ENCODE measurements around the gene LRMDA.

LRMDA gene

DNA sequence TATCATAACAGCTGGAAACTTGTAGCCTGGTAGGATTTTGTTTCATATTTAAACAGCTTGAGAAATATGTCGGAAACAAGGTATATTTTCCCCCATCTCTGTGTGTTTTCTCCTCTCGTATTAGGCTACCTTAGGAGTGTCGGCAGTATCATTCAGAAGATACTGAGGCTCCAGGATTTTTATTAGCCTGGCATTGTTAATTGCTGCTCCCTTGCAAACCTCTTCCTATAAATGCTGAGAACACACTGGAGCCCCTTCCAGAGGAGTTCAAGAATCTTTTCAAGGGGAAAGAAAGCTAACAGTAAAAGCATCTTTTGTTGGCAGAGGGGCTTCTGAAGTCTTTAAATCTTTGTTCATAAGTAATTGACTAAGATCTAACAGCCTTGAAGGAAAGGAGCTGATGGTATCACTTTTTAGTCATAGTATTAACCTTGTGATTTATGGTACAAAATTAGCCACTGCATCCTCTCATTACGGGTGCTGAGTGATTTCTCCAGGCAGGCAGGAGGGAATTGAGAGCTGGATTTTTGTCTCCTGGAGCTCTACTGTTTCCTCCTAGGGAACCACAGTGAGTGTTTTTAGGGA lies 998.7 kb downstream of the LRMDA start:
- H2AFZ ChIP-seq (ENCODE audit: low read depth) = no peak overlapping the region
- H4K20me1 ChIP-seq (ENCODE audit: insufficient read depth) = no peaks in the 10 kb centered on the region
- no peak overlapping the region for H3K4me3 ChIP-seq (IDR thresholded peaks at IDR 0.05; ENCODE audit: insufficient read depth, low read depth, low read length)
- no peak overlapping the region for H3K9ac ChIP-seq
- no peaks in the 10 kb centered on the region for H3K79me2 ChIP-seq (ENCODE audit: insufficient read depth, low read depth)
- TF ChIP-seq, protein P1, sequence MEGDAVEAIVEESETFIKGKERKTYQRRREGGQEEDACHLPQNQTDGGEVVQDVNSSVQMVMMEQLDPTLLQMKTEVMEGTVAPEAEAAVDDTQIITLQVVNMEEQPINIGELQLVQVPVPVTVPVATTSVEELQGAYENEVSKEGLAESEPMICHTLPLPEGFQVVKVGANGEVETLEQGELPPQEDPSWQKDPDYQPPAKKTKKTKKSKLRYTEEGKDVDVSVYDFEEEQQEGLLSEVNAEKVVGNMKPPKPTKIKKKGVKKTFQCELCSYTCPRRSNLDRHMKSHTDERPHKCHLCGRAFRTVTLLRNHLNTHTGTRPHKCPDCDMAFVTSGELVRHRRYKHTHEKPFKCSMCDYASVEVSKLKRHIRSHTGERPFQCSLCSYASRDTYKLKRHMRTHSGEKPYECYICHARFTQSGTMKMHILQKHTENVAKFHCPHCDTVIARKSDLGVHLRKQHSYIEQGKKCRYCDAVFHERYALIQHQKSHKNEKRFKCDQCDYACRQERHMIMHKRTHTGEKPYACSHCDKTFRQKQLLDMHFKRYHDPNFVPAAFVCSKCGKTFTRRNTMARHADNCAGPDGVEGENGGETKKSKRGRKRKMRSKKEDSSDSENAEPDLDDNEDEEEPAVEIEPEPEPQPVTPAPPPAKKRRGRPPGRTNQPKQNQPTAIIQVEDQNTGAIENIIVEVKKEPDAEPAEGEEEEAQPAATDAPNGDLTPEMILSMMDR (conservative IDR thresholded peaks at IDR 0.05; ENCODE audit: low read depth, low read length) = no peak
- no peaks in the 10 kb centered on the region for H3K27me3 ChIP-seq (ENCODE audit: insufficient read depth, low read depth)
- no peak overlapping the region for H3K4me2 ChIP-seq
- no peak overlapping the region for H3K27ac ChIP-seq
- H3K36me3 ChIP-seq (ENCODE audit: insufficient read depth) = no peaks in the 10 kb centered on the region
- H3K4me1 ChIP-seq (ENCODE audit: low read depth, poor library complexity, severe bottlenecking) = no peaks in the 10 kb centered on the region

DNA sequence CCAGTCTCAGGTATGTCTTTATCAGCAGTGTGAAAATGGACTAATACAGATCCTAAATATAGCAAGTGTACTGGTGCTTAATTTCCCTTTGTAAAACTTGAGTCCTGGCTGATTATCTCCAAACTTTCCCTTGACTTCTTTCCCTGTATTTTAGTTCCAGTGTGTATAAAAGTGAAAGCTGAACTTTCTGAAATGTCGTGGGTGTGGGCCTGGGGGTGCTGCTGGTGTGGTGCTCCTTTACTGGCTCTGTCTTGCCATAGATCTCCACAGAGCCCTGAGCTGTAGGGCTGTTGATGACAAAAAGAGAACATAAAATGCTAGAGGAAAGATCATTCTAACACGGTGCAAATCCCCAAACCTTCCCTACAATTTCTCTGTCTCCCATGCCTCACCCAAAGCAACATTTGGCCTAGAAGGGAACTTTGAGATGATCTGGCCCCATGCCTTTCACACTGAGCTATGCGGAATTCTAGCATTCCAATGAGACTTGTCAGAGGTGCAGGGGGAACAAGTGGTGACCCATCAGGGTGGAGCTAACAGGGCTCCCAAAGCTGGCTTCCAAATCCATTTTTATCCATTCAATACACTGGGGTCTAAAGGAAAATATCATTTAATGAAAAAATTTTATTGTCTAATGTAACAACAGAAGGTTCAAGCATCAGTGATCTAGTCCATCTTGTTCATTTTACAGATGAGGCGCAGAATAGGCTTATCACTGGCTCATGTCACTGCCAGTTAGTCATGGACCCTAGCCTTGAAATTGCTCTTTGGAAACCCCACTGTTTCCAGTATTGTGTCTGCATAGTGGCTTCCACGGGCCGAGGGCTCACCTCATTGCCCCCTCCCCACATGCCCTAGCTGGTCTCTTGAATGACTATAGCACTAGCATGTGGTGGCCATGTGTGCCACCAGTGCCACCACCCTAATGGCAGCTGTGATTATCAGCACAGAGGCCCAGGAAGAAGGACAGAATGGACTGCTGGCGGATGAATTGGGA lies 1000.9 kb downstream of the LRMDA start:
- H3K4me3 ChIP-seq (IDR thresholded peaks at IDR 0.05; ENCODE audit: insufficient read depth, low read depth, low read length) = no peak overlapping the region
- H3K27me3 ChIP-seq (ENCODE audit: insufficient read depth, low read depth) = no peaks in the 10 kb centered on the region
- no peaks in the 10 kb centered on the region for H4K20me1 ChIP-seq (ENCODE audit: insufficient read depth)
- no peaks in the 10 kb centered on the region for H3K79me2 ChIP-seq (ENCODE audit: insufficient read depth, low read depth)
- no peaks in the 10 kb centered on the region for H3K4me1 ChIP-seq (ENCODE audit: low read depth, poor library complexity, severe bottlenecking)
- no peak overlapping the region for H2AFZ ChIP-seq (ENCODE audit: low read depth)
- TF ChIP-seq, protein P1 (conservative IDR thresholded peaks at IDR 0.05; ENCODE audit: low read depth, low read length) = no peak
- H3K27ac ChIP-seq = no peak overlapping the region
- no peak overlapping the region for H3K9ac ChIP-seq
- no peak overlapping the region for H3K4me2 ChIP-seq
- H3K36me3 ChIP-seq (ENCODE audit: insufficient read depth) = no peaks in the 10 kb centered on the region

DNA sequence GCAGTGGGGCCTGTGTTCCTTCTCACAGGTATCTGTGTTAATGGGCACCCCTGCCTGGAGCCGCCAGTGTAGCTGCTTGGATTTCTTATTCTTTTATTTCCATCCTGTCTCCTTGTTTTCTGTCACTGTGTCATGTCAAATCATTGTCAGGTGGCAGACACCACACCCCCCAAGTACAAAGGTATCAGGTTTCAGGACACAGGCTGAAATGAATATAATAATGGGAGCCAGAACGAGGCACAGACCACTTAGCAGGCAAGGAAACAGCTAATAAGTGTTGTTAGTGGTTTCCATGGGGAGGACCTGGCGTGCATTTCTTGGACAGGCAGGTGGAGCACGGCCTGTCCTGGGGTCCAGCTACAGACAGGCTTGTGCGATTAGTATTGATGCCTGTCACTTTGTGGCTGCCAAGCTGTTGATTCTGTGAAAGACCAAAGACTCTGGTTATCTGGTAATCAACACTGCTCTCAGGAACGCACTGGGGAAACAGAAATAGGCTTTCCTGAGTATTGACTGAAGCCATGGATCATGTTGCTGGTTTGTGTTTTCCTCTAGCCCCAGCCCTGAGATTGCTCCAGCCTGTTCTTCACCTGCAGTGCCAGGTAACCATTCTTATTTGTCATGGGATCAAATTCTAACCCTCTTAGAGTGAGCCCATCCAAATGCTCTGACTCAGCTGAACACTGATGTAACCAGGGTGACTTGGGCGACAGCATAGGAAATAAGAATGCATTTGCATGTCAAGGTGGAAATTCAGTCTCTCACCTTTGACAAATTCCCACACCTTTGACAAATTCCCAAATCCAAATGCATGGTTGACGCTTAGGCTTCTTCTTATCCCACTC lies 1002.0 kb downstream of the LRMDA start:
- Histone ChIP-seq H3K36me3 (ENCODE audit: insufficient read depth) (no peaks in the 10 kb centered on the region), H3K4me2 (no peak overlapping the region), H3K9ac (no peak overlapping the region), H4K20me1 (ENCODE audit: insufficient read depth) (no peaks in the 10 kb centered on the region), H2AFZ (ENCODE audit: low read depth) (no peak overlapping the region), H3K27me3 (ENCODE audit: insufficient read depth, low read depth) (no peaks in the 10 kb centered on the region), H3K27ac (no peak overlapping the region), H3K4me1 (ENCODE audit: low read depth, poor library complexity, severe bottlenecking) (no peaks in the 10 kb centered on the region), H3K4me3 (IDR thresholded peaks at IDR 0.05; ENCODE audit: insufficient read depth, low read depth, low read length) (no peak overlapping the region), H3K79me2 (ENCODE audit: insufficient read depth, low read depth) (no peaks in the 10 kb centered on the region)
- TF ChIP-seq, protein P1 (conservative IDR thresholded peaks at IDR 0.05; ENCODE audit: low read depth, low read length) = no peak

DNA sequence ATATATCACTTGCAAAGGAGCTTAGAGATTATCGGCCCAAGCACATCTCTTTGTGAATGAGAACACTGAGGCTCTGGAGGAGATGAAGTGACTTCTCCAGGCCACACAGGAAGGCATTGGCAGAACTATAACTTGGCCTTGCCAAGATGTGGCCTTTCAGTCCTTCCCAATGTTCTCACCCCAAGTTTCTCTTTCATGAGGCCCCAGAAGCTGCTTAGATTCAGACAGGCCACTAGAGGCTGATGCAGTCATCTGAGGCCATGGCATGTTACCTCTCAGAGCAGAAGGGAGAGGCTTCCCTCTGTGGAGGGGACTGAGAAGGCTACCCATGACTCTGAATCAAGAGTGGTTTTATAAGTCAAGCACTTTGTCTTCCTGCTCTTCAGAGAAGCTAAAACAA lies 1003.7 kb downstream of the LRMDA start:
- no peak overlapping the region for H3K4me3 ChIP-seq (IDR thresholded peaks at IDR 0.05; ENCODE audit: insufficient read depth, low read depth, low read length)
- no peaks in the 10 kb centered on the region for H4K20me1 ChIP-seq (ENCODE audit: insufficient read depth)
- H3K9ac ChIP-seq = no peak overlapping the region
- no peak overlapping the region for H2AFZ ChIP-seq (ENCODE audit: low read depth)
- no peaks in the 10 kb centered on the region for H3K4me1 ChIP-seq (ENCODE audit: low read depth, poor library complexity, severe bottlenecking)
- TF ChIP-seq, protein P1 (conservative IDR thresholded peaks at IDR 0.05; ENCODE audit: low read depth, low read length) = no peak
- no peak overlapping the region for H3K4me2 ChIP-seq
- no peaks in the 10 kb centered on the region for H3K36me3 ChIP-seq (ENCODE audit: insufficient read depth)
- no peaks in the 10 kb centered on the region for H3K79me2 ChIP-seq (ENCODE audit: insufficient read depth, low read depth)
- H3K27ac ChIP-seq = no peak overlapping the region
- no peaks in the 10 kb centered on the region for H3K27me3 ChIP-seq (ENCODE audit: insufficient read depth, low read depth)
